HepG2 (cell line): ENCODE data around the gene CSNK2A1. TPM values are rescaled to one million over a fixed set of nuclear protein-coding genes. Genes with fewer than 3 reads are reported as not detected.

Source experiments
- ARNTL ChIP-seq: sonication (generic); formaldehyde crosslinking; IDR thresholded peaks from 2 replicates; pipeline ENCODE4 v1.4.0; 2020; ENCODE audit warnings: mild to moderate bottlenecking, missing genetic modification reagents
- ATRX ChIP-seq: sonication (generic); formaldehyde crosslinking; IDR thresholded peaks from 2 replicates; pipeline ENCODE4 v1.4.0; 2020; ENCODE audit warnings: missing genetic modification reagents, borderline replicate concordance
- PHF5A ChIP-seq: IDR thresholded peaks from one replicate; pipeline ENCODE4 v1.6.1; 2018; ENCODE audit warnings: low read depth, missing genetic modification reagents; ENCODE audit not compliant: unreplicated experiment
- REXO4 ChIP-seq: sonication (generic); formaldehyde crosslinking; IDR thresholded peaks from 2 replicates; pipeline ENCODE4 v1.8.0; 2022; ENCODE audit warnings: missing genetic modification reagents, mild to moderate bottlenecking, borderline replicate concordance
- SALL2 ChIP-seq: sonication (generic); formaldehyde crosslinking; IDR thresholded peaks from 2 replicates; pipeline ENCODE4 v1.8.1; 2023; ENCODE audit warnings: mild to moderate bottlenecking, missing genetic modification reagents, inconsistent platforms
- SIN3B ChIP-seq: fragments of 150-350 bp; IDR thresholded peaks from 2 replicates; pipeline ENCODE4 v1.6.1; 2014; ENCODE audit warnings: low read length
- SMAD3 ChIP-seq: sonication (generic); formaldehyde crosslinking; IDR thresholded peaks from 2 replicates; pipeline ENCODE4 v1.4.0; 2020; ENCODE audit warnings: missing genetic modification reagents
- SNAI1 ChIP-seq: sonication (generic); formaldehyde crosslinking; IDR thresholded peaks from 2 replicates; pipeline ENCODE4 v1.5.0; 2020; ENCODE audit warnings: mild to moderate bottlenecking, missing genetic modification reagents, borderline replicate concordance
- XRCC5 ChIP-seq: fragments of 200-400 bp; formaldehyde crosslinking; optimal IDR thresholded peaks from 2 replicates; pipeline ENCODE3; 2017; ENCODE audit warnings: mild to moderate bottlenecking, low read length
- ZNF232 ChIP-seq: sonication (generic); formaldehyde crosslinking; IDR thresholded peaks from 2 replicates; pipeline ENCODE4 v1.4.0; 2020; ENCODE audit warnings: missing genetic modification reagents, borderline replicate concordance
- ZNF3 ChIP-seq: IDR thresholded peaks from 2 replicates; pipeline ENCODE4 v1.7.0; 2017; ENCODE audit warnings: inconsistent platforms
- ZNF484 ChIP-seq: sonication (generic); formaldehyde crosslinking; IDR thresholded peaks from 2 replicates; pipeline ENCODE4 v1.5.1; 2020; ENCODE audit warnings: mild to moderate bottlenecking, low read depth, missing genetic modification reagents, borderline replicate concordance
- ZNF660 ChIP-seq: sonication (generic); formaldehyde crosslinking; IDR thresholded peaks from 2 replicates; pipeline ENCODE4 v1.5.1; 2020; ENCODE audit warnings: mild to moderate bottlenecking, low read depth, missing genetic modification reagents, borderline replicate concordance
- ZNF768 ChIP-seq: sonication (generic); formaldehyde crosslinking; IDR thresholded peaks from 2 replicates; pipeline ENCODE4 v1.4.0; 2020; ENCODE audit warnings: missing genetic modification reagents
- ZSCAN31 ChIP-seq: sonication (generic); formaldehyde crosslinking; IDR thresholded peaks from 2 replicates; pipeline ENCODE4 v1.5.0; 2020; ENCODE audit warnings: low read depth, mild to moderate bottlenecking, missing genetic modification reagents
- ZSCAN9 ChIP-seq: IDR thresholded peaks from 2 replicates; pipeline ENCODE4 v1.6.1; 2016; ENCODE audit warnings: borderline replicate concordance
- polyA plus RNA-seq, 8 experiments: library from polyadenylated mRNA; depleted of rRNA in 3 of 8; stranded (reverse) in 7 of 8; unstranded in 1 of 8; fragments of >200 nt; fragmentation: Illumina TruSeq in 4 of 8; extraction: Trizol in 4 of 8; gene quantifications; 2 replicates each; pipeline versions ENCODE4 v1.2.1 to v1.2.3, GENCODE V29; 2011 to 2016; ENCODE audit warnings: low read depth in 4 of 8, missing spikeins in 1 of 8, mixed read lengths in 1 of 8; ENCODE audit not compliant: insufficient read depth in 1 of 8
- total RNA-seq, 5 experiments: library from RNA; depleted of rRNA; stranded (reverse); fragments of >200 nt; fragmentation: Illumina TruSeq; extraction: Trizol; gene quantifications; 2 replicates each; pipeline ENCODE4 v1.2.3, GENCODE V29; 2016; ENCODE audit warnings: low read depth in 1 of 5
- TF ChIP-seq, protein P1 (sequence below): sonication (generic); formaldehyde crosslinking; IDR thresholded peaks from 2 replicates; pipeline ENCODE4 v1.4.0; 2020; ENCODE audit warnings: missing genetic modification reagents
- TF ChIP-seq, protein P2 (sequence below): sonication (generic); formaldehyde crosslinking; IDR thresholded peaks from 2 replicates; pipeline ENCODE4 v1.8.1; 2023; ENCODE audit warnings: mild to moderate bottlenecking, missing genetic modification reagents, borderline replicate concordance
- TF ChIP-seq, protein P3 (sequence below): sonication (generic); formaldehyde crosslinking; IDR thresholded peaks from 2 replicates; pipeline ENCODE4 v1.9.0; 2021; ENCODE audit warnings: missing genetic modification reagents, mild to moderate bottlenecking, borderline replicate concordance
- TF ChIP-seq, protein P4 (sequence below): sonication (generic); formaldehyde crosslinking; IDR thresholded peaks from 2 replicates; pipeline ENCODE4 v1.8.0; 2023; ENCODE audit warnings: mild to moderate bottlenecking, missing genetic modification reagents

CSNK2A1 gene
- total and polyA plus RNA-seq, 2 of the 13 experiments (the other 11 are each of a cell fraction or from before 2014, with no cell fraction given) = 153 to 231 TPM

DNA sequence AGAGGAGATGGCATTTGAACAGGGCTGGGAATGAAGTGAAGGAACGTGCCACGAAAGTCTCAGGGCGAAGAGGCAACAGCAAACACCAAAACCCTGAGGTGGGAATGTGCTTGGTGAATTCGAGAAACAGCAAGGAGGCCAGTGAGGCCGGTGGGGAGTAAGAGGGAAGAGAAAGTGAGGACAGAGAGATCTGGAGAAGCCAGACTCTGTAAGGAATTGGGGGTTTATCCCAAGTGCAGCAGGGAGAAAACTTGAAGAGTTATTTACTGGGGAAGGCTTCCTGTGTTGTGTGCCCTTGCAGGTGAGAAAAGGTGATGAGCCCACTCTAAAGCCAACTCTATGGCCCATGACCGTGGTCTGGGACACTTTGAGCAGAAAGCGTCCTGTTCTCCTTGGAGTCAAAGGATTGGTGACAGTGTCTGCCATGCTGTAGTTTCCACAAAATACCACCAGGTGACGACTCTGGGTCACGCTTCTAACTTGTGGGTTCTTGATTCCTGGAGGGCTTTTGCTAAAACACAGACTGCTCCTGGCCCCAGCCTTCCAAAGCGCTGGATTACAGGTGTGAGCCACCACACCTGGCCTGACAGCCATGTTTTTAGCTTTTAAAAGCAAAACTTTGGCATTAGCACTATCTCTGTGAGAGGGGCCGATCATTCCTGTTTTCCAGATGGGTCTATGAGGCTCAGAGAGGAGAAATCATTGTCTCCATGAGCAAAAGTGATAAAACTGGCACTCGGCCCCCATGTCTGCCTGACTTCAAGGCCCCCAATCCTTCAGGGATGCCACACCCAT, 18.0 kb upstream of the CSNK2A1 start (continued):
- TF ChIP-seq, protein P1, sequence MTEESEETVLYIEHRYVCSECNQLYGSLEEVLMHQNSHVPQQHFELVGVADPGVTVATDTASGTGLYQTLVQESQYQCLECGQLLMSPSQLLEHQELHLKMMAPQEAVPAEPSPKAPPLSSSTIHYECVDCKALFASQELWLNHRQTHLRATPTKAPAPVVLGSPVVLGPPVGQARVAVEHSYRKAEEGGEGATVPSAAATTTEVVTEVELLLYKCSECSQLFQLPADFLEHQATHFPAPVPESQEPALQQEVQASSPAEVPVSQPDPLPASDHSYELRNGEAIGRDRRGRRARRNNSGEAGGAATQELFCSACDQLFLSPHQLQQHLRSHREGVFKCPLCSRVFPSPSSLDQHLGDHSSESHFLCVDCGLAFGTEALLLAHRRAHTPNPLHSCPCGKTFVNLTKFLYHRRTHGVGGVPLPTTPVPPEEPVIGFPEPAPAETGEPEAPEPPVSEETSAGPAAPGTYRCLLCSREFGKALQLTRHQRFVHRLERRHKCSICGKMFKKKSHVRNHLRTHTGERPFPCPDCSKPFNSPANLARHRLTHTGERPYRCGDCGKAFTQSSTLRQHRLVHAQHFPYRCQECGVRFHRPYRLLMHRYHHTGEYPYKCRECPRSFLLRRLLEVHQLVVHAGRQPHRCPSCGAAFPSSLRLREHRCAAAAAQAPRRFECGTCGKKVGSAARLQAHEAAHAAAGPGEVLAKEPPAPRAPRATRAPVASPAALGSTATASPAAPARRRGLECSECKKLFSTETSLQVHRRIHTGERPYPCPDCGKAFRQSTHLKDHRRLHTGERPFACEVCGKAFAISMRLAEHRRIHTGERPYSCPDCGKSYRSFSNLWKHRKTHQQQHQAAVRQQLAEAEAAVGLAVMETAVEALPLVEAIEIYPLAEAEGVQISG (CRISPR knock-in tag) = no peak
- peak; percentile 86 for TF ChIP-seq XRCC5
- no peak for TF ChIP-seq ZNF484 (CRISPR knock-in tag)
- TF ChIP-seq ZSCAN9 (CRISPR knock-in tag) = peak; percentile 63; the same call in 1 of the 2 replicates
- no peak for TF ChIP-seq ZNF3 (CRISPR knock-in tag)
- TF ChIP-seq, protein P2, sequence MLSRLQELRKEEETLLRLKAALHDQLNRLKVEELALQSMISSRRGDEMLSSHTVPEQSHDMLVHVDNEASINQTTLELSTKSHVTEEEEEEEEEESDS (CRISPR knock-in tag) = no peak; the same call in 1 of the 2 replicates
- TF ChIP-seq SIN3B = no peak
- no peak for TF ChIP-seq SALL2 (CRISPR knock-in tag)
- TF ChIP-seq ATRX (CRISPR knock-in tag) = no peak
- TF ChIP-seq ARNTL = no peak
- no peak for TF ChIP-seq SNAI1 (CRISPR knock-in tag)
- peak; percentile 89; the same call in 1 of the 2 replicates for TF ChIP-seq SMAD3 (CRISPR knock-in tag)
- TF ChIP-seq, protein P3, sequence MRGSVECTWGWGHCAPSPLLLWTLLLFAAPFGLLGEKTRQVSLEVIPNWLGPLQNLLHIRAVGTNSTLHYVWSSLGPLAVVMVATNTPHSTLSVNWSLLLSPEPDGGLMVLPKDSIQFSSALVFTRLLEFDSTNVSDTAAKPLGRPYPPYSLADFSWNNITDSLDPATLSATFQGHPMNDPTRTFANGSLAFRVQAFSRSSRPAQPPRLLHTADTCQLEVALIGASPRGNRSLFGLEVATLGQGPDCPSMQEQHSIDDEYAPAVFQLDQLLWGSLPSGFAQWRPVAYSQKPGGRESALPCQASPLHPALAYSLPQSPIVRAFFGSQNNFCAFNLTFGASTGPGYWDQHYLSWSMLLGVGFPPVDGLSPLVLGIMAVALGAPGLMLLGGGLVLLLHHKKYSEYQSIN (CRISPR knock-in tag) = no peak
- TF ChIP-seq REXO4 = no peak
- TF ChIP-seq ZSCAN31 (CRISPR knock-in tag) = no peak; the same call in 1 of the 2 replicates
- TF ChIP-seq ZNF768 (CRISPR knock-in tag) = no peak
- TF ChIP-seq, protein P4, sequence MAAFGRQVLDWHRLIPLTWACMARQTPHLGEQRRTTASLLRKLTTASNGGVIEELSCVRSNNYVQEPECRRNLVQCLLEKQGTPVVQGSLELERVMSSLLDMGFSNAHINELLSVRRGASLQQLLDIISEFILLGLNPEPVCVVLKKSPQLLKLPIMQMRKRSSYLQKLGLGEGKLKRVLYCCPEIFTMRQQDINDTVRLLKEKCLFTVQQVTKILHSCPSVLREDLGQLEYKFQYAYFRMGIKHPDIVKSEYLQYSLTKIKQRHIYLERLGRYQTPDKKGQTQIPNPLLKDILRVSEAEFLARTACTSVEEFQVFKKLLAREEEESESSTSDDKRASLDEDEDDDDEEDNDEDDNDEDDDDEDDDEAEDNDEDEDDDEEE = no peak
- TF ChIP-seq PHF5A = no peak
- no peak for TF ChIP-seq ZNF660 (CRISPR knock-in tag)
- no peak for TF ChIP-seq ZNF232 (CRISPR knock-in tag)
